Mucosa of descending colon (tissue), 3 donors: ENCODE results near the gene RNF168. TPM values are rescaled to one million over a fixed set of nuclear protein-coding genes. Genes with fewer than 3 reads are reported as not detected.

Source experiments
- ATAC-seq: fragments of 200-7000 bp; cut with Tn5 transposase; one replicate; pipeline ENCODE4 v1.9.1; 2020; ENCODE audit warnings: mild to moderate bottlenecking, moderate library complexity
- DNase-seq, 3 donors: peaks; one replicate each; pipeline ENCODE4 v3.0.0-alpha.2; 2020
- H3K36me3 ChIP-seq: fragments of 200-600 bp; one replicate; pipeline ENCODE4 v1.8.0; 2021; ENCODE audit warnings: low read depth, mild to moderate bottlenecking
- H3K4me1 ChIP-seq: fragments of 200-600 bp; one replicate; pipeline ENCODE4 v1.8.0; 2021; ENCODE audit warnings: low read depth, mild to moderate bottlenecking
- H3K4me3 ChIP-seq: fragments of 200-600 bp; one replicate; pipeline ENCODE4 v1.8.0; 2021; ENCODE audit warnings: mild to moderate bottlenecking
- H3K9me3 ChIP-seq: fragments of 200-600 bp; one replicate; pipeline ENCODE4 v1.8.0; 2021; ENCODE audit warnings: mild to moderate bottlenecking
- CTCF ChIP-seq: fragments of 200-600 bp; IDR thresholded peaks from one replicate; pipeline ENCODE4 v1.8.0; 2022; ENCODE audit warnings: antibody characterized with exemption, mild to moderate bottlenecking
- intact Hi-C, 2 donors: fragments of 100-400 bp; cut with DNase I in 1 of 2; cut with micrococcal nuclease in 1 of 2; formaldehyde crosslinking; loops; one replicate each; pipeline versions ENCODE4 v1.11.0 to v1.11.1; 2022; cut with DNase I, micrococcal nuclease
- total RNA-seq, 3 donors: library from RNA; stranded (reverse); fragmentation: NEBNext Ultra II Directional in 2 of 3; extraction: Animal tissue kit (Norgen Biotek cat#: 25700) in 2 of 3; gene quantifications; one replicate each; pipeline versions ENCODE4 v1.2.1 to v1.2.4, GENCODE V29; 2021 to 2023
- donor health status: DM: no; HTN: no; CAD: no; lungs with moderate emphysema.
- donor health status: DM: no; HTN: no; CAD: no.
- donor health status: DM: no; HTN: yes; CAD: no.

Gene RNF168
- total RNA-seq, 3 donors from 2014 or later: 23.7 to 29.2 (median 24.9) TPM

- H3K9me3 ChIP-seq: no peaks in the 10 kb centered on the region
- ATAC-seq (no peak), DNase-seq (peak in 2 of 3 donors; percentile 28 to 38)
- H3K4me1 ChIP-seq: peaks cover 9% of the 10 kb centered on the region
- H3K4me3 ChIP-seq: no peak overlapping the region
- no peaks in the 10 kb centered on the region for H3K36me3 ChIP-seq
- intact Hi-C loops: no loop called here
- TF ChIP-seq CTCF: no peak
These were observed 2.1 kb downstream of the RNF168 start for GRCh38 chr3:196501316-196502044.

GRCh38 chr3:196499807-196500524 is 3.6 kb downstream of the RNF168 start:
- Histone ChIP-seq H3K4me1 (peaks cover 9% of the 10 kb centered on the region), H3K36me3 (no peaks in the 10 kb centered on the region), H3K9me3 (no peaks in the 10 kb centered on the region), H3K4me3 (no peak overlapping the region)
- ATAC-seq (no peak), DNase-seq (no peak)
- intact Hi-C loops: no loop called here
- no peak for TF ChIP-seq CTCF

GRCh38 chr3:196499061-196499460 is 4.5 kb downstream of the RNF168 start:
- TF ChIP-seq CTCF: no peak
- H3K4me3 ChIP-seq: no peak overlapping the region
- no peaks in the 10 kb centered on the region for H3K9me3 ChIP-seq
- no peaks in the 10 kb centered on the region for H3K36me3 ChIP-seq
- peaks cover 9% of the 10 kb centered on the region for H3K4me1 ChIP-seq
- intact Hi-C loops: no loop called here
- DNase-seq (no peak), ATAC-seq (no peak)

- intact Hi-C loops: no loop called here
- no peak overlapping the region for H3K4me3 ChIP-seq
- no peak for DNase-seq
- TF ChIP-seq CTCF: no peak
- H3K4me1 ChIP-seq: peaks cover 9% of the 10 kb centered on the region
- no peaks in the 10 kb centered on the region for H3K9me3 ChIP-seq
- ATAC-seq: no peak
- H3K36me3 ChIP-seq: no peaks in the 10 kb centered on the region
These were observed 5.3 kb downstream of the RNF168 start for GRCh38 chr3:196498297-196498696.

- TF ChIP-seq CTCF: no peak
- no peak for ATAC-seq
- Histone ChIP-seq H3K4me1 (peaks cover 9% of the 10 kb centered on the region), H3K36me3 (no peaks in the 10 kb centered on the region), H3K9me3 (no peaks in the 10 kb centered on the region), H3K4me3 (no peak overlapping the region)
- intact Hi-C loops: no loop called here
- DNase-seq: no peak
These were observed 7.4 kb downstream of the RNF168 start for GRCh38 chr3:196496183-196496582.
